Uterus (tissue), 4 donors: ENCODE data around the gene ZNF791. TPM values are rescaled to one million over a fixed set of nuclear protein-coding genes. Genes with fewer than 3 reads are reported as not detected.
"Not testable (repeated sequence)": the region's sequence is repeated elsewhere in the genome, so short reads cannot be mapped to it uniquely, and the experiment has no call there.

ENCODE experiments used
- DNase-seq, 2 donors: peaks; one replicate each; pipeline ENCODE4 v3.0.0-alpha.2; 2019 to 2020
- H3K27ac ChIP-seq, 2 donors: fragments of 200-600 bp; sonication (generic); 1 replicate in 1 of 2; 2 replicates in 1 of 2; pipeline ENCODE4 v1.5.1; 2016 to 2018
- H3K27me3 ChIP-seq, 2 donors: fragments of 200-600 bp; sonication (generic); one replicate each; pipeline ENCODE4 v1.5.1; 2018 to 2019; ENCODE audit warnings: control low read depth in 1 of 2
- H3K36me3 ChIP-seq, 2 donors: fragments of 200-600 bp; sonication (generic); one replicate each; pipeline ENCODE4 v1.5.1; 2019; ENCODE audit warnings: control low read depth in 1 of 2
- H3K4me1 ChIP-seq, 2 donors: fragments of 200-600 bp; sonication (generic); one replicate each; pipeline ENCODE4 v1.5.1; 2018 to 2019; ENCODE audit warnings: control low read depth in 1 of 2
- H3K4me3 ChIP-seq, 2 donors: fragments of 200-600 bp; sonication (generic); 1 replicate in 1 of 2; 2 replicates in 1 of 2; pipeline ENCODE4 v1.5.1; 2018 to 2019; ENCODE audit warnings: mild to moderate bottlenecking in 1 of 2
- H3K9me3 ChIP-seq, 2 donors: fragments of 200-600 bp; sonication (generic); one replicate each; pipeline ENCODE4 v1.5.1; 2019; ENCODE audit warnings: control low read depth in 1 of 2
- POLR2A ChIP-seq, 2 donors: fragments of 450-650 bp; IDR thresholded peaks; one replicate each; pipeline ENCODE4 v1.6.1; 2016; ENCODE audit warnings: antibody characterized with exemption in 2 of 2, mild to moderate bottlenecking in 1 of 2, moderate library complexity in 1 of 2
- intact Hi-C: fragments of 100-400 bp; cut with DNase I; formaldehyde crosslinking; loops from one replicate; pipeline ENCODE4 v1.15.1; 2023; ENCODE audit warnings: low total_unique reads
- total RNA-seq, 4 donors: library from RNA; depleted of rRNA in 3 of 4; stranded (reverse); fragments of >200 nt in 3 of 4; gene quantifications; one replicate each; pipeline versions ENCODE4 v1.1.0 to v1.2.4, GENCODE V29; 2014 to 2023
- TF ChIP-seq, protein P1 (sequence below), 4 experiments: fragments of 200-600 bp in 2 of 4; fragments of 450-650 bp in 2 of 4; sonication (generic) in 2 of 4; IDR thresholded peaks; one replicate each; pipeline ENCODE4 v1.5.1; 2016 to 2019; ENCODE audit warnings: antibody characterized with exemption in 4 of 4, mild to moderate bottlenecking in 2 of 4, moderate library complexity in 1 of 4
- donor health status: DM: yes; HTN: yes; CAD: no.

The ZNF791 gene
- total RNA-seq, 4 donors from 2014 or later: 22.9 to 67.9 (median 37.1) TPM

- H3K36me3 ChIP-seq: no peaks in the 10 kb centered on the region
- TF ChIP-seq POLR2A (IDR thresholded peaks at IDR 0.05): no peak
- TF ChIP-seq, protein P1, sequence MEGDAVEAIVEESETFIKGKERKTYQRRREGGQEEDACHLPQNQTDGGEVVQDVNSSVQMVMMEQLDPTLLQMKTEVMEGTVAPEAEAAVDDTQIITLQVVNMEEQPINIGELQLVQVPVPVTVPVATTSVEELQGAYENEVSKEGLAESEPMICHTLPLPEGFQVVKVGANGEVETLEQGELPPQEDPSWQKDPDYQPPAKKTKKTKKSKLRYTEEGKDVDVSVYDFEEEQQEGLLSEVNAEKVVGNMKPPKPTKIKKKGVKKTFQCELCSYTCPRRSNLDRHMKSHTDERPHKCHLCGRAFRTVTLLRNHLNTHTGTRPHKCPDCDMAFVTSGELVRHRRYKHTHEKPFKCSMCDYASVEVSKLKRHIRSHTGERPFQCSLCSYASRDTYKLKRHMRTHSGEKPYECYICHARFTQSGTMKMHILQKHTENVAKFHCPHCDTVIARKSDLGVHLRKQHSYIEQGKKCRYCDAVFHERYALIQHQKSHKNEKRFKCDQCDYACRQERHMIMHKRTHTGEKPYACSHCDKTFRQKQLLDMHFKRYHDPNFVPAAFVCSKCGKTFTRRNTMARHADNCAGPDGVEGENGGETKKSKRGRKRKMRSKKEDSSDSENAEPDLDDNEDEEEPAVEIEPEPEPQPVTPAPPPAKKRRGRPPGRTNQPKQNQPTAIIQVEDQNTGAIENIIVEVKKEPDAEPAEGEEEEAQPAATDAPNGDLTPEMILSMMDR (IDR thresholded peaks at IDR 0.05): no peak
- H3K9me3 ChIP-seq: no peaks in the 10 kb centered on the region
- no peak overlapping the region for H3K4me3 ChIP-seq
- no peaks in the 10 kb centered on the region for H3K27me3 ChIP-seq
- no peak for DNase-seq
- intact Hi-C loops: no loop called here
- H3K27ac ChIP-seq: no peak overlapping the region
- H3K4me1 ChIP-seq: peaks cover 0 to 4% of the 10 kb centered on the region in 2 donors
These were observed 6.9 kb downstream of the ZNF791 start for GRCh38 chr19:12617646-12618045.

DNA sequence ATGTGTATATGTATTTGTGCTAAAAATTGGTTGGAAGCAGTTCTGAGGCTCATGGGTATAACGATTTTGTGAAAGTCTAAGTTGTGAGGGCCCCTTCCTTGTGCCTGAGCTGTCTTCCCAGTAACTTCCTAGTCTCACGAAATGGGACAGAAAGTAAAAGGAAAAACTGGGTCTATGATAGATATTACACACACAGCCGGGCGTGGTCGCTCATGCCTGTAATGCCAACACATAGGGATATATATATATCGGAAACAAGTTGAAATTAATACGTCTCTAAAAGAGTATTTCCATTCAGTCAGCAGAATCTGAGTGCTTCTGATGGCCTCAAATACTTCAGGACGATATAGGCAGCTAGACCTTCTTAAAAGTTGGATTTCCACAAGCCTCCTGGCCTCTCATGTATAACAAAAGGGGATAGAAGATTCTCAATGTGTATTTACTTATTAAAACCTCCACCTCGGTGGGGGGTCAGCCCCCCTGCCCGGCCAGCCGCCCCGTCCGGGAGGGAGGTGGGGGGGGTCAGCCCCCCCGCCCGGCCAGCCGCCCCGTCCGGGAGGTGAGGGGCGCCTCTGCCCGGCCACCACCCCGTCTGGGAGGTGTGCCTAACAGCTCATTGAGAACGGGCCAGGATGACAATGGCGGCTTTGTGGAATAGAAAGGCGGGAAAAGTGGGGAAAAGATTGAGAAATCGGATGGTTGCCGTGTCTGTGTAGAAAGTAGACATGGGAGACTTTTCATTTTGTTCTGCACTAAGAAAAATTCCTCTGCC, 10.7 kb downstream of the ZNF791 start:
- intact Hi-C loops, H3K36me3 ChIP-seq, H3K9me3 ChIP-seq, DNase-seq, H3K27ac ChIP-seq, H3K4me3 ChIP-seq, H3K4me1 ChIP-seq, H3K27me3 ChIP-seq: not testable (repeated sequence)

- Histone ChIP-seq H3K4me1 (no peaks in the 10 kb centered on the region), H3K4me3 (no peak overlapping the region), H3K9me3 (peaks cover 0 to 5% of the 10 kb centered on the region in 2 donors), H3K36me3 (no peaks in the 10 kb centered on the region), H3K27me3 (no peaks in the 10 kb centered on the region), H3K27ac (no peak overlapping the region)
- TF ChIP-seq, protein P1 (IDR thresholded peaks at IDR 0.05): no peak
- no peak for TF ChIP-seq POLR2A (IDR thresholded peaks at IDR 0.05)
- intact Hi-C loops: no loop called here
- no peak for DNase-seq
These were observed 12.8 kb downstream of the ZNF791 start for GRCh38 chr19:12623361-12624031.

GRCh38 chr19:12626958-12627357, 16.2 kb downstream of the ZNF791 start:
- Histone ChIP-seq H3K36me3 (no peaks in the 10 kb centered on the region), H3K4me1 (no peaks in the 10 kb centered on the region), H3K27ac (no peak overlapping the region), H3K27me3 (no peaks in the 10 kb centered on the region), H3K4me3 (no peak overlapping the region), H3K9me3 (peaks cover 0 to 5% of the 10 kb centered on the region in 2 donors)
- intact Hi-C loops: no loop called here
- no peak for TF ChIP-seq POLR2A (IDR thresholded peaks at IDR 0.05)
- TF ChIP-seq, protein P1 (IDR thresholded peaks at IDR 0.05): no peak
- no peak for DNase-seq

DNA sequence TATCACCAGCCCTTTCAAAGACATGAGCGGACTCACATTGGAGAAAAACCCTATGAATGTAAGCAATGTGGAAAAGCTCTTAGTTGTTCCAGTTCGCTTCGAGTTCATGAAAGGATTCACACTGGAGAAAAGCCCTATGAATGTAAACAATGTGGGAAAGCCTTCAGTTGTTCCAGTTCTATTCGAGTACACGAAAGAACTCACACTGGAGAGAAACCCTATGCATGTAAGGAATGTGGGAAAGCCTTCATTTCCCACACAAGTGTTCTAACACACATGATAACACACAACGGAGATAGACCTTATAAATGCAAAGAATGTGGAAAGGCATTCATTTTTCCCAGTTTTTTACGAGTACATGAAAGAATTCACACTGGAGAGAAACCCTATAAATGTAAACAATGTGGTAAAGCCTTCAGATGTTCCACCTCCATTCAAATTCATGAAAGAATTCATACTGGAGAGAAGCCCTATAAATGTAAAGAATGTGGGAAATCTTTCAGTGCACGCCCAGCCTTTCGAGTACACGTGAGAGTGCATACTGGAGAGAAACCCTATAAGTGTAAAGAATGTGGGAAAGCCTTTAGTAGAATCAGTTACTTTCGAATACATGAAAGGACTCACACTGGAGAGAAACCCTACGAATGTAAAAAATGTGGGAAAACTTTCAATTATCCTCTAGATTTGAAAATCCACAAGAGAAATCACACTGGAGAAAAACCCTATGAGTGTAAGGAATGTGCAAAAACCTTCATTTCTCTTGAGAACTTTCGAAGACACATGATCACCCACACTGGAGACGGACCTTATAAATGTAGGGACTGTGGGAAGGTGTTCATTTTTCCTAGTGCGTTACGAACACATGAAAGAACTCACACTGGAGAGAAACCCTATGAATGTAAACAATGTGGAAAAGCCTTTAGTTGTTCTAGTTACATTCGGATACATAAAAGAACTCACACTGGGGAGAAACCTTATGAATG, 17.6 kb downstream of the ZNF791 start:
- no peaks in the 10 kb centered on the region for H3K4me1 ChIP-seq
- H3K4me3 ChIP-seq: no peak overlapping the region
- peaks cover 0 to 5% of the 10 kb centered on the region in 2 donors for H3K9me3 ChIP-seq
- H3K27me3 ChIP-seq: no peaks in the 10 kb centered on the region
- H3K27ac ChIP-seq: no peak overlapping the region
- TF ChIP-seq, protein P1 (IDR thresholded peaks at IDR 0.05): no peak
- no peak for TF ChIP-seq POLR2A (IDR thresholded peaks at IDR 0.05)
- H3K36me3 ChIP-seq: no peaks in the 10 kb centered on the region
- no peak for DNase-seq
- intact Hi-C loops: no loop called here
